ENCODE results near the gene SPPL3.

DNA sequence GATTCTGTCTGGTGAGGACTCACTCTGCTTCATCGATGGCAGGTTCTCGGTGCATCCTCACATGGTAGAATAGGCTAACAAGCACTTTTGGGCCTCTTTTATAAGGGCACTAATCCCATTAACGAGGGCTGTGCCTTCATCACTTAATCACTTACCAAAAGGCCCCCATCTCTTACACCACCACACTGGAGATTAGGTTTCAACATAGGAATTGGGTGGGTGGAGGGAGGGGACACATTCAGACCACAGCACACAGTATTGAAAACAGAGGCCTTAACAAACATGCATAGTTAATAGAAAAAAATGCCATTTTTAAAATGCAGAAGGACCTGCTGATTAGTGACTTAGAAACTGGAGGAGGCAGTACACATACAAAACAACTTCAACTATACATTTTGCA, 61.6 kb downstream of the SPPL3 start:
- TF ChIP-seq, protein P1, sequence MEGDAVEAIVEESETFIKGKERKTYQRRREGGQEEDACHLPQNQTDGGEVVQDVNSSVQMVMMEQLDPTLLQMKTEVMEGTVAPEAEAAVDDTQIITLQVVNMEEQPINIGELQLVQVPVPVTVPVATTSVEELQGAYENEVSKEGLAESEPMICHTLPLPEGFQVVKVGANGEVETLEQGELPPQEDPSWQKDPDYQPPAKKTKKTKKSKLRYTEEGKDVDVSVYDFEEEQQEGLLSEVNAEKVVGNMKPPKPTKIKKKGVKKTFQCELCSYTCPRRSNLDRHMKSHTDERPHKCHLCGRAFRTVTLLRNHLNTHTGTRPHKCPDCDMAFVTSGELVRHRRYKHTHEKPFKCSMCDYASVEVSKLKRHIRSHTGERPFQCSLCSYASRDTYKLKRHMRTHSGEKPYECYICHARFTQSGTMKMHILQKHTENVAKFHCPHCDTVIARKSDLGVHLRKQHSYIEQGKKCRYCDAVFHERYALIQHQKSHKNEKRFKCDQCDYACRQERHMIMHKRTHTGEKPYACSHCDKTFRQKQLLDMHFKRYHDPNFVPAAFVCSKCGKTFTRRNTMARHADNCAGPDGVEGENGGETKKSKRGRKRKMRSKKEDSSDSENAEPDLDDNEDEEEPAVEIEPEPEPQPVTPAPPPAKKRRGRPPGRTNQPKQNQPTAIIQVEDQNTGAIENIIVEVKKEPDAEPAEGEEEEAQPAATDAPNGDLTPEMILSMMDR (IDR thresholded peaks at IDR 0.05) = no peak
- TF ChIP-seq ZFX (IDR thresholded peaks at IDR 0.05; ENCODE audit: borderline replicate concordance) = no peak

Measured in 22Rv1 (cell line).